ENCODE results near the gene SNRK. TPM values are rescaled to one million over a fixed set of nuclear protein-coding genes. Genes with fewer than 3 reads are reported as not detected.

SNRK gene
- total RNA-seq, 1 experiment from 2014 or later: 11.8 TPM

DNA sequence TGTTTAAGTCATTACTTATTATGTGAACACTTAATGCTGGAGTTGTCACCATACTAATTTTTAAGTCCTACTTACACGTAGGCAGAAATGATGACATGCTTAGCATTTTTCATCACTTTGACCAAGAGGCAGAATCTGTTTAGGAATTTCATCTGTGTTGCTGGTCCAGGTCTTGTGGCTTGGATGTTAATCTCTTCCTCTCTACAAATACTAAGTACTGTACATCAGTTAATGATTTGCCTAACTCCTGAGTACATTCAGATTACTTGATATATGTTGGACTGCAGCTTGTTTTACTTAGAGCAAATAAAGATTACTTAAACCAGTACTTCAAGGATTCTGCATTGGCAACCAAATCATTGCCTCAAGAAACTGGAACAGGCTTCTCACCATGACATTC is 8.6 kb downstream of the SNRK start:
- no peak overlapping the region for H3K4me3 Mint-ChIP-seq
- ATAC-seq: no peak
- DNase-seq (ENCODE audit: low spot score): no peak
- H3K36me3 Mint-ChIP-seq: no peaks in the 10 kb centered on the region
- H3K9me3 Mint-ChIP-seq: no peaks in the 10 kb centered on the region
- ChIA-PET CTCF (no interaction called here), POLR2A (no interaction called here)
- H3K27me3 Mint-ChIP-seq (ENCODE audit: low read depth): no peaks in the 10 kb centered on the region
- no peak overlapping the region for H3K27ac Mint-ChIP-seq
- H3K4me1 Mint-ChIP-seq: peaks cover 16% of the 10 kb centered on the region
- TF ChIP-seq FOXK1 (CRISPR knock-in tag; IDR thresholded peaks at IDR 0.05): no peak
- TF ChIP-seq, protein P1, sequence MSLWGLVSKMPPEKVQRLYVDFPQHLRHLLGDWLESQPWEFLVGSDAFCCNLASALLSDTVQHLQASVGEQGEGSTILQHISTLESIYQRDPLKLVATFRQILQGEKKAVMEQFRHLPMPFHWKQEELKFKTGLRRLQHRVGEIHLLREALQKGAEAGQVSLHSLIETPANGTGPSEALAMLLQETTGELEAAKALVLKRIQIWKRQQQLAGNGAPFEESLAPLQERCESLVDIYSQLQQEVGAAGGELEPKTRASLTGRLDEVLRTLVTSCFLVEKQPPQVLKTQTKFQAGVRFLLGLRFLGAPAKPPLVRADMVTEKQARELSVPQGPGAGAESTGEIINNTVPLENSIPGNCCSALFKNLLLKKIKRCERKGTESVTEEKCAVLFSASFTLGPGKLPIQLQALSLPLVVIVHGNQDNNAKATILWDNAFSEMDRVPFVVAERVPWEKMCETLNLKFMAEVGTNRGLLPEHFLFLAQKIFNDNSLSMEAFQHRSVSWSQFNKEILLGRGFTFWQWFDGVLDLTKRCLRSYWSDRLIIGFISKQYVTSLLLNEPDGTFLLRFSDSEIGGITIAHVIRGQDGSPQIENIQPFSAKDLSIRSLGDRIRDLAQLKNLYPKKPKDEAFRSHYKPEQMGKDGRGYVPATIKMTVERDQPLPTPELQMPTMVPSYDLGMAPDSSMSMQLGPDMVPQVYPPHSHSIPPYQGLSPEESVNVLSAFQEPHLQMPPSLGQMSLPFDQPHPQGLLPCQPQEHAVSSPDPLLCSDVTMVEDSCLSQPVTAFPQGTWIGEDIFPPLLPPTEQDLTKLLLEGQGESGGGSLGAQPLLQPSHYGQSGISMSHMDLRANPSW (CRISPR knock-in tag; conservative IDR thresholded peaks at IDR 0.05; ENCODE audit: low read depth): no peak
- no peak for TF ChIP-seq TEAD1 (CRISPR knock-in tag; IDR thresholded peaks at IDR 0.05)
- no peak for TF ChIP-seq FOXP4 (CRISPR knock-in tag; IDR thresholded peaks at IDR 0.05)
- TF ChIP-seq CBFB (CRISPR knock-in tag; IDR thresholded peaks at IDR 0.05; ENCODE audit: low read depth): no peak
- no peak for TF ChIP-seq ERG (CRISPR knock-in tag; IDR thresholded peaks at IDR 0.05)
- TF ChIP-seq, protein P2, sequence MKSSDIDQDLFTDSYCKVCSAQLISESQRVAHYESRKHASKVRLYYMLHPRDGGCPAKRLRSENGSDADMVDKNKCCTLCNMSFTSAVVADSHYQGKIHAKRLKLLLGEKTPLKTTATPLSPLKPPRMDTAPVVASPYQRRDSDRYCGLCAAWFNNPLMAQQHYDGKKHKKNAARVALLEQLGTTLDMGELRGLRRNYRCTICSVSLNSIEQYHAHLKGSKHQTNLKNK (CRISPR knock-in tag; IDR thresholded peaks at IDR 0.05): no peak
- no peak for TF ChIP-seq GABPB1 (CRISPR knock-in tag; IDR thresholded peaks at IDR 0.05)
- TF ChIP-seq ELF4 (CRISPR knock-in tag; IDR thresholded peaks at IDR 0.05; ENCODE audit: low read depth): no peak
- TF ChIP-seq, protein P3, sequence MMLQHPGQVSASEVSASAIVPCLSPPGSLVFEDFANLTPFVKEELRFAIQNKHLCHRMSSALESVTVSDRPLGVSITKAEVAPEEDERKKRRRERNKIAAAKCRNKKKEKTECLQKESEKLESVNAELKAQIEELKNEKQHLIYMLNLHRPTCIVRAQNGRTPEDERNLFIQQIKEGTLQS (CRISPR knock-in tag; conservative IDR thresholded peaks at IDR 0.05): no peak

DNA sequence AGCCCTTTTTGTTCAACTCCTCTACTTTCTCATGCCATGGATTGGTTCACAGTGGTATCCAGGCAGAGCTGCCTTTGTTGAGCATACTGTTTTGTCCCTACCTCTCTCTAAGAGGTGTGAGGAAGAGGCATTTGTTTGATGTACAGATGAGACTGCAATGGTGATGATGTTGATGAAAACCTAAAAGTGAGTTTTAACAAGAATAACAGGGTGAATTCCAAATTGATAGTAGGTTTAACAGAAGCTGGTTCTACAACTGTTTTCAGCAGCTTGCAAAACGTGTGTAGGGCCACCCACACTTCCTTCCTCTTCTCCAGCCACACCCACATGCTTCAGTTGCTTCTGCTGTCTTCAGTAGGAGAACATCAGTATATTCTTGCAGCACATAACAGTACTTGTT is 10.2 kb downstream of the SNRK start:
- POLR2A ChIA-PET: no interaction called here
- no peak for DNase-seq (ENCODE audit: low spot score)
- Mint-ChIP-seq H3K27me3 (ENCODE audit: low read depth) (no peaks in the 10 kb centered on the region), H3K4me1 (peaks cover 16% of the 10 kb centered on the region), H3K4me3 (no peak overlapping the region), H3K9me3 (no peaks in the 10 kb centered on the region), H3K27ac (no peak overlapping the region), H3K36me3 (no peaks in the 10 kb centered on the region)
- TF ChIP-seq, protein P4, sequence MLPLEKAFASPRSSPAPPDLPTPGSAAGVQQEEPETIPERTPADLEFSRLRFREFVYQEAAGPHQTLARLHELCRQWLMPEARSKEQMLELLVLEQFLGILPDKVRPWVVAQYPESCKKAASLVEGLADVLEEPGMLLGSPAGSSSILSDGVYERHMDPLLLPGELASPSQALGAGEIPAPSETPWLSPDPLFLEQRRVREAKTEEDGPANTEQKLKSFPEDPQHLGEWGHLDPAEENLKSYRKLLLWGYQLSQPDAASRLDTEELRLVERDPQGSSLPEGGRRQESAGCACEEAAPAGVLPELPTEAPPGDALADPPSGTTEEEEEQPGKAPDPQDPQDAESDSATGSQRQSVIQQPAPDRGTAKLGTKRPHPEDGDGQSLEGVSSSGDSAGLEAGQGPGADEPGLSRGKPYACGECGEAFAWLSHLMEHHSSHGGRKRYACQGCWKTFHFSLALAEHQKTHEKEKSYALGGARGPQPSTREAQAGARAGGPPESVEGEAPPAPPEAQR (CRISPR knock-in tag; IDR thresholded peaks at IDR 0.05): no peak
- TF ChIP-seq OVOL2 (CRISPR knock-in tag; IDR thresholded peaks at IDR 0.05; ENCODE audit: borderline replicate concordance) (no peak), SMAD3 (CRISPR knock-in tag; IDR thresholded peaks at IDR 0.05; ENCODE audit: borderline replicate concordance) (no peak), GTF2I (CRISPR knock-in tag; conservative IDR thresholded peaks at IDR 0.05) (no peak), HMGXB4 (CRISPR knock-in tag; IDR thresholded peaks at IDR 0.05) (no peak), MYBL2 (CRISPR knock-in tag; IDR thresholded peaks at IDR 0.05) (no peak), ZNF671 (CRISPR knock-in tag; IDR thresholded peaks at IDR 0.05) (no peak), JAZF1 (CRISPR knock-in tag; IDR thresholded peaks at IDR 0.05) (no peak), TCF7 (CRISPR knock-in tag; IDR thresholded peaks at IDR 0.05; ENCODE audit: low read depth) (no peak), ZNF219 (CRISPR knock-in tag; IDR thresholded peaks at IDR 0.05; ENCODE audit: borderline replicate concordance) (no peak), RELA (CRISPR knock-in tag; IDR thresholded peaks at IDR 0.05; ENCODE audit: borderline replicate concordance) (no peak)
- TF ChIP-seq, protein P1 (CRISPR knock-in tag; conservative IDR thresholded peaks at IDR 0.05; ENCODE audit: low read depth): no peak
- CTCF ChIA-PET: interaction anchor here (1.0 kb wide), 1 partner anchor 11 kb away, joined by 5 read pairs; no protein-coding TSS in a partner anchor
- ATAC-seq: no peak

Measured in WTC11 (cell line).